SK-N-SH (cell line): ENCODE data around the gene PIP5K1C.

Source experiments
- CTCF ChIP-seq: fragments of 200-600 bp; sonication (generic); IDR thresholded peaks from 2 replicates; pipeline ENCODE4 v1.6.1; 2017; ENCODE audit warnings: antibody characterized with exemption, mild to moderate bottlenecking, moderate library complexity
- ELF1 ChIP-seq: IDR thresholded peaks from 2 replicates; pipeline ENCODE4 v1.4.0; 2012
- EP300 ChIP-seq, 2 experiments: IDR thresholded peaks; 2 replicates each; pipeline versions ENCODE4 v1.4.0 to v1.6.1; 2012; ENCODE audit warnings: borderline replicate concordance in 1 of 2, low read depth in 1 of 2, low read length in 1 of 2
- EZH2phosphoT487 ChIP-seq: fragments of 200-600 bp; sonication (generic); IDR thresholded peaks from 2 replicates; pipeline ENCODE4 v1.6.1; 2017; ENCODE audit warnings: low read depth, mixed run types, mild to moderate bottlenecking, antibody characterized with exemption, moderate library complexity, borderline replicate concordance
- FOSL2 ChIP-seq: IDR thresholded peaks from 2 replicates; pipeline ENCODE4 v1.4.0; 2012; ENCODE audit warnings: low read depth, mild to moderate bottlenecking, moderate library complexity, borderline replicate concordance
- FOXM1 ChIP-seq: IDR thresholded peaks from 2 replicates; pipeline ENCODE4 v1.4.0; 2012; ENCODE audit warnings: low read depth, mild to moderate bottlenecking
- GABPA ChIP-seq: IDR thresholded peaks from 2 replicates; pipeline ENCODE4 v1.4.0; 2012; ENCODE audit warnings: low read depth, mild to moderate bottlenecking
- JUND ChIP-seq: IDR thresholded peaks from 2 replicates; pipeline ENCODE4 v1.4.0; 2012
- NRF1 ChIP-seq: IDR thresholded peaks from 2 replicates; pipeline ENCODE4 v1.6.1; 2012; ENCODE audit warnings: low read depth, mild to moderate bottlenecking, low read length
- POLR2AphosphoS5 ChIP-seq: IDR thresholded peaks from 2 replicates; pipeline ENCODE4 v1.6.1; 2012; ENCODE audit warnings: low read depth, low read length
- RXRA ChIP-seq: IDR thresholded peaks from 2 replicates; pipeline ENCODE4 v1.4.0; 2012; ENCODE audit warnings: low read depth, mild to moderate bottlenecking, borderline replicate concordance

- TF ChIP-seq CTCF (no peak), FOXM1 (no peak), EZH2phosphoT487 (no peak), EP300 (IDR thresholded peaks at IDR 0.05; ENCODE audit: borderline replicate concordance in 1 of 2, low read depth in 1 of 2, low read length in 1 of 2) (no peak), GABPA (no peak), FOSL2 (no peak), NRF1 (no peak), RXRA (no peak), ELF1 (no peak), JUND (no peak), POLR2AphosphoS5 (no peak)
These were observed 94.9 kb downstream of the PIP5K1C start for GRCh38 chr19:3605361-3605760.
